GM12864 (cell line): ENCODE data around the gene ZNF789.

ENCODE experiments used
- DNase-seq: peaks from one replicate; pipeline ENCODE4 v3.0.0-alpha.2; 2011; ENCODE audit warnings: low read depth
- H3K4me3 ChIP-seq: 2 replicates; pipeline ENCODE4 v1.5.1; 2011; ENCODE audit warnings: mild to moderate bottlenecking, low read depth, low read length, control low read depth
- TF ChIP-seq, protein P1 (sequence below): IDR thresholded peaks from 2 replicates; pipeline ENCODE4 v1.5.1; 2011; ENCODE audit warnings: low read depth, mild to moderate bottlenecking, moderate library complexity, low read length, control low read depth, inconsistent platforms; ENCODE audit errors: missing control alignments

The ZNF789 gene

DNA sequence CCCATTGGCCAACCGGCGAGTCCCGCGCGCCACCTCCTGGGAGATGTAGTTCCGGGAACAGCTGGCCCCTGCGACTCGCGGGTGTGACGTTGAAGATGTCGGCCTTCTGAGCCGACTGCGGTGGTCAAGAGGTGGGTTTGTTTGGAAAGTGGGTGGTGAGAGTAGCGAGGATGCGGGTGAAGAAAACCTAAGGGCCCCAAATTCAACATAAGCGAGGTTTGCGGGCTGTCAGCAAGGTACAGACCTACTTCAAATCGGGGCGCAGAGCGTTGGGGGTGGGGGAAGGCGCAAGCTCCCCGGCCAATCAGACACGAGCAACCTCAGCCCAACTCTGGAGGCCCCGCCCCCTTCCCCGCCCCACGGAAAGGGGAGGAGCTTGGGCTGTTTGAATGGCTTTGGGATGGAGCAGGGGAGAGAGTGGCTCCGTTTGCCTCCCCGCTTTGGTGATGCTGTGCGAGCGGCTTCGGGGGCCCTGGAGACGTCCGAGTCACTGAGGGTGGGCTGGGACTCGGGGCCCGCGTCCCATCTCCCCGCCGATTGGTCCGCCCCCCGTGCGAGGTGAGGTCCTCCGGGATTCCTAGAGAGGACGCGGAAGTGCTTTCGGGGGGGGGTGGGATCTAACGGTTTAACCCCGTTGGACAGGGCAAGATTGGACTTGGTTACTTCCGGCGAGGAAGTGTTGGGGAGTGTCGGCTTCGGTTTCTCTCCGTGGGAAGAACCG, 32.1 kb downstream of the ZNF789 start, which contains the start of gene ZKSCAN5:
Gene ZKSCAN5, plus strand, starts transcription at position 60 of the 721 bp plus-strand sequence. CDS start 1,383 bp downstream, outside the sequence.
- TF ChIP-seq, protein P1, sequence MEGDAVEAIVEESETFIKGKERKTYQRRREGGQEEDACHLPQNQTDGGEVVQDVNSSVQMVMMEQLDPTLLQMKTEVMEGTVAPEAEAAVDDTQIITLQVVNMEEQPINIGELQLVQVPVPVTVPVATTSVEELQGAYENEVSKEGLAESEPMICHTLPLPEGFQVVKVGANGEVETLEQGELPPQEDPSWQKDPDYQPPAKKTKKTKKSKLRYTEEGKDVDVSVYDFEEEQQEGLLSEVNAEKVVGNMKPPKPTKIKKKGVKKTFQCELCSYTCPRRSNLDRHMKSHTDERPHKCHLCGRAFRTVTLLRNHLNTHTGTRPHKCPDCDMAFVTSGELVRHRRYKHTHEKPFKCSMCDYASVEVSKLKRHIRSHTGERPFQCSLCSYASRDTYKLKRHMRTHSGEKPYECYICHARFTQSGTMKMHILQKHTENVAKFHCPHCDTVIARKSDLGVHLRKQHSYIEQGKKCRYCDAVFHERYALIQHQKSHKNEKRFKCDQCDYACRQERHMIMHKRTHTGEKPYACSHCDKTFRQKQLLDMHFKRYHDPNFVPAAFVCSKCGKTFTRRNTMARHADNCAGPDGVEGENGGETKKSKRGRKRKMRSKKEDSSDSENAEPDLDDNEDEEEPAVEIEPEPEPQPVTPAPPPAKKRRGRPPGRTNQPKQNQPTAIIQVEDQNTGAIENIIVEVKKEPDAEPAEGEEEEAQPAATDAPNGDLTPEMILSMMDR, result no peak
- peak within 1 kb of the TSS; percentile 82 for H3K4me3 ChIP-seq
- peak; percentile 85 for DNase-seq

DNA sequence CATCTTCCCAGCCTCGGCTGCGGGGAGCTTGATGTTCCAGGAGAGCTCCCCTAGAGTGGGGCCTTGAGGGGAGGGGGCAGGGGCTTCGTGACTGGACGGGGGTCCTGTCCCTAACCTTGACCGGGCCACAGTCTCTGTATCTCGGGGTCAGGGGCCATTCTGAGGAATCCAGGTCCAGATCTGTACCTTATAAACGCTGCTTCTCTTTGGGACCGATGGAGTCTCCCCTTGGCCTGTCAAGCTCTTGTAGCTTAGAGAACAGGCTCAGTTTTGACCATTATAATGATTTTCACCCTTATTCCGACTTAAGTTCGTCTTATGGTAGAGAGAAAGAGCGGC, 32.6 kb downstream of the ZNF789 start:
- TF ChIP-seq, protein P1, result no peak
- peak overlapping the region; percentile 82 for H3K4me3 ChIP-seq
- DNase-seq, result no peak

DNA sequence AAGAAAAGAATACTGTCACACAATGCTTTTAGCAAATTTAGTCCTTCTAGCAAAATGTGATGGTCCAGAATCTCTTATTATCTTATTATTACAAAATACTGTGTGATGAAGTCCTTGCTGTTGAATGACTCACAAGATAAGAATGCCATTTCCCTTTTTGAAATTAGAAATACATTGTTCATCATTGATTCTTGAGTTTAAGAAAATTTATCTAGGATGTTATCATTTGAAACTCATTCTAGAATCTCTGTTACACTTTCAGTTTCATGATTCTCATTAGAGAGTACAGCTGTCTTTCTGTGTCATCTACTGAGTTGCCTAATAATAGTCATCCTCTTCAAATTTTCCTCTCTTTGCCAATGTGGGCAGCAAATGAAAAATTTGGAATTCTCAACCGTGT, 41.4 kb downstream of the ZNF789 start:
- no peak for DNase-seq
- H3K4me3 ChIP-seq, result no peak overlapping the region
- TF ChIP-seq, protein P1, result no peak

DNA sequence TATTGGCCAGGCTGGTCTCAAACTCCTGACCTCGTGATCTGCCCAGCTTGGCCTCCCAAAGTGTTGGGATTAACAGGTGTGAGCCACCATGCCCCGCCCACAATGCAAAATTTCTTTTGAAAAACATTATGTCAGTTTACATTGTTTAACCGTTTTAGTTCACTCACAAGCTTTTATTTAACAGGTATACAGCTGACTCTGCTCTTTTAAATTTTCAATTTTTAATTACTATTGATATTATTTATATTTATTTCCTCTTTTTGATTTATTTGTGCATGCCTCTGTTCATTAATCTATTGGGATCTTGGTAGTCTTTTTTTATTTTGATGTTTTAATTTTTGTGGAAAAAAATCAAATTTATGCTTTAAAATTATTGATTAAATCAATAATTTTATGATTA, 48.7 kb downstream of the ZNF789 start:
- TF ChIP-seq, protein P1, result no peak
- no peak overlapping the region for H3K4me3 ChIP-seq
- no peak for DNase-seq

DNA sequence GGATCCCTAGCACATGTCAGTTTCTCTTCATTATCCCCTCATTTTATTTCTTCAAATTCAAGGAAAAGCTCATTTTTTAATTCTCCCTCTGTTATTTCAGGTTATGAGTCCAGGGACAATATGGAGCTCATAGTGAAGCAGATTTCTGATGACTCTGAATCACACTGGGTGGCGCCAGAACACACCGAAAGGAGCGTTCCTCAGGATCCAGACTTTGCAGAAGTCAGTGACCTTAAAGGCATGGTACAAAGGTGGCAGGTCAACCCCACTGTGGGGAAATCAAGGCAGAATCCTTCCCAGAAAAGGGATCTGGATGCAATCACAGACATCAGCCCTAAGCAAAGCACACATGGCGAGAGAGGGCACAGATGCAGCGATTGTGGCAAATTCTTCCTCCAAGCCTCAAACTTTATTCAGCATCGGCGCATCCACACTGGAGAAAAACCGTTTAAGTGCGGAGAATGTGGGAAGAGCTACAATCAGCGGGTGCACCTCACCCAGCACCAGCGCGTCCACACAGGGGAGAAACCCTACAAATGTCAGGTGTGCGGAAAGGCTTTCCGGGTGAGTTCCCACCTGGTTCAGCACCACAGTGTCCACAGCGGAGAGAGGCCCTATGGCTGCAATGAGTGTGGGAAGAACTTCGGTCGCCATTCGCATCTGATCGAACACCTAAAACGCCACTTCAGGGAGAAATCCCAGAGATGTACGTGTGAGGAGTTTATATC, 53.2 kb downstream of the ZNF789 start:
- TF ChIP-seq, protein P1, result no peak
- no peak for DNase-seq
- H3K4me3 ChIP-seq, result no peak overlapping the region

DNA sequence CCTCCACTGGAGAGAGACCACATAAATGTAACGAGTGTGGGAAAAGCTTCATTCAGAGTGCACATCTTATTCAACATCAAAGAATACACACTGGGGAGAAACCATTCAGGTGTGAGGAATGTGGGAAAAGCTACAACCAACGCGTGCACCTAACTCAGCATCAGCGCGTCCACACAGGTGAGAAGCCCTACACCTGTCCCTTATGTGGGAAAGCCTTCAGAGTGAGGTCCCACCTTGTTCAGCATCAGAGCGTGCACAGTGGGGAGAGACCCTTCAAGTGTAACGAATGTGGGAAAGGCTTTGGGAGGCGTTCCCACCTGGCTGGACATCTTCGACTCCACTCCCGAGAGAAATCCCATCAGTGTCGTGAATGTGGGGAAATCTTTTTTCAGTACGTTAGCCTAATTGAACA, 58.7 kb downstream of the ZNF789 start:
- TF ChIP-seq, protein P1, result no peak
- no peak for DNase-seq
- H3K4me3 ChIP-seq, result no peak overlapping the region
